ENCODE data around the gene METTL24. TPM values are rescaled to one million over a fixed set of nuclear protein-coding genes. Genes with fewer than 3 reads are reported as not detected.

The METTL24 gene
- total and polyA plus RNA-seq, 2 of the 8 experiments (the other 6 are each of a cell fraction or from before 2014, with no cell fraction given) = 0.30 to 0.39 TPM

DNA sequence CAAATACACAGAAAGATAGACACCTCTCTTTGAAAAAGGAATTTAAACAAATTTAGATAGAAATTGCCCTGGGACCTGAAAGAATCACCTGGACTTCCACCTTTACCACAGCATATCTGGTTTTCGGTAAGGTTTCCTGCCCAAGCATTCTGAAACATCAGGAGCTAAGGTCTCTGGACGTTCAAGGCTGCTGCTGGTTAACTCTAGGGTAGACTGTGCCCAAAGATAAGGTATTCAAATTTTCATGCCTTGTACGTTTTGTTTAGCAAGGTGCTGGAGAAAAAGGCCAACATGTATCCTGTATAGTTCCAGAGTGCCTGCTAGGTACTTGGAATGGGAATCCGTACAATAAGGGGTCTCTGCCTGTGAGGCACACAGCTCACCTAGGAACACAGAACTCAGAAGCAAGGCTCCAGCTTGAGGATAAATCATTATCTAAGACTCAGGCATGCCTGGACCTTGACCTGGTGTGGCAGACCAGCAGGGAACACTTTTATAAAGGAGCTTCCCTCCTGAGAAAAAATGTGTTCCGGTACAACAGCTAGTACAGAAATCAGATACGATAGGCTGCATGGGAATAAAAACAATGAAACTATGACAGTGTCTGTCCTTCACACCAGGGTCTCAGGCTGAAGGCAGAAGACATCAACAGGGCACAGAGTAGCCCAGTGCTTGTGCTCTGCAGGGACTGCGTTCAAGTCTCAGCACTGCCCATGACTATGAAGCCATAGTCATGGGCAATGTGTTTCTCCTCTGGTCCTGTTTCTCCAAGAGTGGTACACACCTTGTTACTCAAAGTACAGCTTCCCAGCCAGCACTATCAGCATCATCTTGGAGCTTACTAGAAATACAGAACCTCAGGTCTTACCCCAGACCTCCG, 70.4 kb downstream of the METTL24 start:
- no peaks in the 10 kb centered on the region for H3K79me2 ChIP-seq (ENCODE audit: control insufficient read depth in 1 of 2, insufficient read depth in 2 of 2, low read length in 2 of 2)
- no peak overlapping the region for H4K8ac ChIP-seq (ENCODE audit: extremely low read depth, insufficient read depth, low read length)
- no peak for DNase-seq (ENCODE audit: low read depth in 1 of 2, low spot score in 2 of 2)
- H2AFZ ChIP-seq (ENCODE audit: low read length) = 0 out of 2 replicates have a peak overlapping the region, but pooled peaks have one; percentile 2
- FAIRE-seq = no peak
- no peak overlapping the region for H2BK15ac ChIP-seq (ENCODE audit: low read length)
- H3K9ac ChIP-seq (replicated peaks in 1 of 4; ENCODE audit: extremely low read depth in 1 of 4, low read depth in 3 of 4, low read length in 3 of 4) = no peak overlapping the region
- no peak overlapping the region for H3K4me2 ChIP-seq (ENCODE audit: insufficient read depth in 1 of 2, low read depth in 2 of 2, low read length in 2 of 2)
- H4K91ac ChIP-seq (replicated peaks; ENCODE audit: insufficient read length, low read length) = no peak overlapping the region
- H3K23ac ChIP-seq (ENCODE audit: insufficient read length) = no peak overlapping the region
- H3K36me3 ChIP-seq (ENCODE audit: control insufficient read depth in 2 of 4, insufficient read depth in 4 of 4, low read length in 3 of 4) = no peaks in the 10 kb centered on the region; a peak in 1 of 8 replicates
- H3K56ac ChIP-seq (replicated peaks; ENCODE audit: insufficient read length, low read depth, low read length) = no peak overlapping the region
- no peaks in the 10 kb centered on the region for H3K79me1 ChIP-seq (ENCODE audit: low read depth, low read length)
- ChIA-PET CTCF (ENCODE audit: partially characterized antibody) (interaction anchor here (0.9 to 1.8 kb wide), 2 partner anchors 11 to 55 kb away, joined by 3 to 5 read pairs; no protein-coding TSS in a partner anchor), POLR2A (ENCODE audit: partially characterized antibody) (interaction anchor here (0.6 to 0.7 kb wide), 2 partner anchors 11 to 108 kb away, joined by 3 to 4 read pairs; partner anchors contain the start of gene WASF1)
- H2AK5ac ChIP-seq (ENCODE audit: low read depth, low read length) = no peak overlapping the region
- no peaks in the 10 kb centered on the region for H3K23me2 ChIP-seq (ENCODE audit: low read depth, low read length)
- H2BK120ac ChIP-seq (replicated peaks; ENCODE audit: low read depth, low read length) = no peak overlapping the region
- H3K4ac ChIP-seq (replicated peaks; ENCODE audit: insufficient read length, low read depth, low read length) = no peak overlapping the region
- no peaks in the 10 kb centered on the region for H4K20me1 ChIP-seq (replicated peaks in 1 of 2; ENCODE audit: control insufficient read depth in 1 of 2, insufficient read depth in 2 of 2, low read length in 2 of 2)
- no peak overlapping the region for H3K4me3 ChIP-seq (ENCODE audit: extremely low read depth in 1 of 4, insufficient read depth in 2 of 4, low read depth in 3 of 4, low read length in 4 of 4)
- H4K5ac ChIP-seq (ENCODE audit: insufficient read length, low read depth, low read length) = no peak overlapping the region
- H2BK20ac ChIP-seq (ENCODE audit: low read length) = no peak overlapping the region
- TF ChIP-seq BRCA1 (IDR thresholded peaks at IDR 0.05; ENCODE audit: low read depth, low read length) (no peak), SUZ12 (IDR thresholded peaks at IDR 0.05; ENCODE audit: low read length) (no peak), RBBP5 (IDR thresholded peaks at IDR 0.05; ENCODE audit: borderline replicate concordance, low read depth, low read length) (no peak), CHD1 (IDR thresholded peaks at IDR 0.05; ENCODE audit: low read depth, low read length) (no peak), PHF8 (conservative IDR thresholded peaks at IDR 0.05; ENCODE audit: low read depth, low read length) (no peak), SIX5 (IDR thresholded peaks at IDR 0.05; ENCODE audit: low read depth, low read length) (no peak), POLR2A (IDR thresholded peaks at IDR 0.05; ENCODE audit: control extremely low read depth in 1 of 2, low read depth in 2 of 2, low read length in 2 of 2) (no peak)
- TF ChIP-seq, protein P1, sequence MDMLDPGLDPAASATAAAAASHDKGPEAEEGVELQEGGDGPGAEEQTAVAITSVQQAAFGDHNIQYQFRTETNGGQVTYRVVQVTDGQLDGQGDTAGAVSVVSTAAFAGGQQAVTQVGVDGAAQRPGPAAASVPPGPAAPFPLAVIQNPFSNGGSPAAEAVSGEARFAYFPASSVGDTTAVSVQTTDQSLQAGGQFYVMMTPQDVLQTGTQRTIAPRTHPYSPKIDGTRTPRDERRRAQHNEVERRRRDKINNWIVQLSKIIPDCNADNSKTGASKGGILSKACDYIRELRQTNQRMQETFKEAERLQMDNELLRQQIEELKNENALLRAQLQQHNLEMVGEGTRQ (IDR thresholded peaks at IDR 0.05; ENCODE audit: low read length) = no peak
- 89% methylated on average over 8 of the region's 8 CpGs; no CpG with 5 or more reads in 1 of the 2 experiments for WGBS, 2 experiments (ENCODE audit: extremely low coverage in 1 of 2, insufficient coverage in 1 of 2, insufficient read length in 1 of 2, insufficient replicate concordance in 2 of 2, low coverage in 1 of 2, low lambda C conversion rate in 2 of 2, missing lambda C conversion rate in 1 of 2)
- no peak overlapping the region for H3K27ac ChIP-seq (ENCODE audit: low read depth, low read length)
- H3K4me1 ChIP-seq (replicated peaks in 1 of 4; ENCODE audit: control insufficient read depth in 3 of 4, insufficient read depth in 4 of 4, low read length in 3 of 4) = peaks cover 0 to 5% (median under 1%) of the 10 kb centered on the region in 4 experiments; a peak in 3 of 7 replicates
- H3K9me3 ChIP-seq (ENCODE audit: insufficient read depth in 2 of 2, low read depth in 1 of 2, low read length in 1 of 2) = no peaks in the 10 kb centered on the region; a peak in 1 of 4 replicates
- H3K14ac ChIP-seq (ENCODE audit: insufficient read length) = no peak overlapping the region
- no peak overlapping the region for H2BK12ac ChIP-seq (ENCODE audit: low read depth, low read length)
- H3K18ac ChIP-seq (ENCODE audit: extremely low read depth, low read length) = no peak overlapping the region; the same call in 1 of the 2 replicates
- no peaks in the 10 kb centered on the region for H3K27me3 ChIP-seq (replicated peaks in 1 of 4; ENCODE audit: control insufficient read depth in 3 of 4, extremely low read depth in 1 of 4, insufficient read depth in 3 of 4, low read length in 3 of 4)
- H2BK5ac ChIP-seq (ENCODE audit: low read depth, low read length) = no peak overlapping the region
